DMS153 (cell line): Measurements from ENCODE around the gene ZNF804A.

Experiments
- DNase-seq: peaks from one replicate; lab custom pipeline; 2025; lab: John Stamatoyannopoulos, UW

Gene ZNF804A

DNA sequence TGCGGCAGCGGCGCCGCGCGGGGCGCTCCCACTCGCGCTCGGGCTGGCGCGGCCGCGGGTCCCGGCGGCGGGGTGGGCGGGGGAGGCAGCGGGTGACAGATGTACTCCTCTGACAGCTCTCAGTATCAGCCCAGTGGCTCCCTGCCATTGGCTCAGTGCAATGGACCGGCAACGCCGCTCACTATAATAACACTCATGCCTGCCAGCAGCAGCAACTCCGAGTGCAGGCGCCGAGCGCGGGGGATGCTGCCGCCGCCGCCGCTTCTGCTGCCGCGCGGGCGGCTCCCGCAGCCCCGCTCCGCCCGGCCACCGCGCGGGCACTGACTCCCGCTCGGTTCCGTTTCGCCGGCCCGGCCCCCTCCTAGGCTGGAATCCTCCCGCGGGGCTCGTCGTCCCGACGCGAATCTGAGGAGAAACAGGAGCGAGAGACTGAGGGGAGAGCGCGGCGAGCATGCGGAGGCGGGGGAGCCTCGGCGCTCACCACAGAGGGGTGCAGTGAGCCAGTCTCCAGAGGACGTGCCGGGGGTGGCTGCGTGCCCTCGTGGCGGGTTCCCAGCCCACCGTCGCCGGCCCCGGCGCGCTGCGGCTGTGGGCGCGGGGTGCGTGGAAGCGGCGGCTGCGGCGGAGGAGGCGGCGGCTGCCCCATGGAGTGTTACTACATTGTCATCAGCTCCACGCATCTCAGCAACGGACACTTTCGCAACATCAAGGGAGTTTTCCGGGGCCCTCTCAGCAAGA is at the start of gene ZNF804A:
TSS of gene ZNF804A (plus strand) at position 214 of the 738 bp plus-strand sequence. CDS start at position 645, 431 bp downstream.
- peak; percentile 58 for DNase-seq

DNA sequence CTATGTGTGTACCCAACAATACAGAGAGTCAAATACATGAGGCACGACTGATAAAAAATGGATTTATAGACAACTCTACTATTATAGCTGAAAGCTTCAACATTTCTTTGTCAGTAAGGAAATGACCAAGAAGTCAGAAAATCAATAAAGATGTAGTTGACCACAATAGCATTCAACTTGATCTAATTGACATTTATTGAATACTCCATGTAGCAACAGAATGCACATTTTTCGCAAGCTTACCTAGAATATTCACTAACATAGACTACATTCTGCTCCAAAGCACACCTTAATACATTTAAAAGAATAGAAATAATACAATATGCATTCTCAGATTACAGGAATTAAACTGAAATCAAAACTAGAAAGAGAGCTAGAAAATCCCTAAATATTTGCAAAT is 49.2 kb upstream of the ZNF804A start:
- no peak for DNase-seq

DNA sequence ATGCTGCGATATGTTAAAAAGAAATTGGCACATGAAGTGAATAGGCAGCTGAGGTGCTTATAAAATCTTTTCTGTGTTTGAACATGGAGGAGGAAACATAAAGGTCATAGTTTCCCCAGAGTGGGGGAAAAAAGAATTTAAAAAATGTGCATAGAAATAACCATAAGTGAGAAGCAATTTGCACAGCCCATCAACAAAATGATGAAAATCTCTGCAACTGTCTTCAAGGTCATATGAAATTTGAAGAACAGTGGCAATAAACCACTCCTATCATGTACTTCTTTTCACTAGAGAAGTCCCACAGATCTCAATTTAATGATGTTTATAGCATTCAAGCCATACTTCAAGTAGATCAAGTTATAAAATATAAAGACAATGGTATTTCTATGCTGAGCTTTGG is 46.7 kb upstream of the ZNF804A start:
- DNase-seq: no peak

DNA sequence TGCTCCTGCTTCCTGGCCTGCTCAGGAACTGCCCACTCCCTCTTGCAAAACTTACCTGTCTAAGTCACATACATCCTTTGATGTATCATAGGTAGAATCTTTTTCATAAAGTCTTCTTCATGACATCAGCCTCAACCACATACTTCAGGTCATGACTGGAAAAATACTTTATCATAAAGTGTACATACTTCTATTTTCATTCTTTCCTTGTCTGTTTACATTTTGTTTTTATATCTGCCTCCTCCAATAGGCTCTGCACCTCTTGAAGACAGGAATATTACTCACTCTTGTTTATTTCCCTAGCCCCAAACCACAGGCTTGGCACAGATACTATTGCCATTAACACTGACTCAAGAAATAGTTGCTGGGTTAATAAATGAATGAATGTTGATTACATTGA is 43.6 kb upstream of the ZNF804A start:
- DNase-seq: no peak

DNA sequence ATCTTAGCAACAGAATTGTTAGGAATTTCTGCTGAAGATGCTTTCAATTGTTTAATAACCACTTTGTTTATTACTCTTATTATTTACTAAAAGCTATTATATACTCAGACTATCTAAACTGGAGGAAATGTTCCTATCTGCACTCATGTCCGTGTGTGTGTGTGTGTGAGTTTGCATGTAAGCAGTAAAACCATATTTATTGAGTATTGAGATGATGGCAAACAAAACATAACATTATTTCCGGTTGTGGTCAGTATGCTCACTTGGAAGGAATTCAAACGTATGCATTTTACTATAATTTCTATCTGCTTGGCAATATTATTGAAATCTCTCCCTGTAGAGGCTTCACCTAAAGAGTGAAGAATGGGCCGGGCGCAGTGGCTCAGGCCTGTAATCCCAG is 43.0 kb upstream of the ZNF804A start:
- no peak for DNase-seq

DNA sequence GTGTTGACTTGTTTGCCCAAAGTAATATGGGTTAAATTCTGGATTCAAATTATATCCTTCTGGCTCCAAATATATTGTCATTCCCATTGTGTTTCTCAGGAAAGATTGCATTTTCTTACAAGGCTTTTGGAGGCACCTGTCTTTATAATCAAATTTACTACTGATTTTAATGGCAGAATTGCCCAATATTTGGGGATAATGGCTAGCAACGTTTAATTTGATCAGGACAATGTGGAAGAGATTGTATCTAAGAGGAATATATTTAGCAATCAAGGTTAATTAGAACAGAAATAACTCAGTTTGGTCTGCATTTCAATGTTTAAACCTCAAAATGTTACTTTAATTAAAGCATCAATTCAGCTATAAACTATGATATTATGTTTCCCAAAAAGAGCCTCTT is 41.7 kb upstream of the ZNF804A start:
- DNase-seq: no peak

DNA sequence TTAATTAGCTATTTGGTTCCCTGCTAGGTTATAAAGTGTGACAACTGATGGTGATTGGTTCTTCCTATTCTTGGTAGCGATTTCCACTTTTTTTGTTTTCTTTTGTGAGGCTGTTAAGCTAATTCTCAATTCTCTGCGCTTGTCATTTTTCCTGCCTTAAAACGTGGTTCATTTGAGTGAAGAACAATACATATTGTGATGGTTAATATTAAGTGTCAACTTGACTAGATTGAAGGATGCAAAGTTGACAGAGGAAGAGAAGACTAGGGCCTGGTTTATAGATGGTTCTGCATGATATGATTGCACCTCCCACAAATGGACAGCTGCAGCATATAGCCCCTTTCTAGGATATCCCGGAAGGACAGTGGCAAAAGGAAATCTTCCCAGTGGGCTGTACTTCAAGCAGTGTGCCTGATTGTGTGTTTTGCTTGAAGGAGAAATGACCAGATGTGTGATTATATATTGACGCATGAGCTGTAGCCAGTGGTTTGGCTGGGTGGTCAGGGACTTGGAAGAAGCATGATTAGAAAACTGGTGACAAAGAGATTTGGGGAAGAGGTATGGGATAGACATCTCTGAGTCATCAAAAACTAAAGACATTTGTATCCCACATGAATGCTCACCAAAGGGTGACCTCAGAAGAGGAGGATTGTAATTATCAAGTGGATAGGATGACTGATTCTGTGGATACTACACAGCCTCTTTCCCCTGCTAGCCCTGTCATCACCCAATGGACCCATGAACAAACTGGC is 39.4 kb upstream of the ZNF804A start:
- no peak for DNase-seq

DNA sequence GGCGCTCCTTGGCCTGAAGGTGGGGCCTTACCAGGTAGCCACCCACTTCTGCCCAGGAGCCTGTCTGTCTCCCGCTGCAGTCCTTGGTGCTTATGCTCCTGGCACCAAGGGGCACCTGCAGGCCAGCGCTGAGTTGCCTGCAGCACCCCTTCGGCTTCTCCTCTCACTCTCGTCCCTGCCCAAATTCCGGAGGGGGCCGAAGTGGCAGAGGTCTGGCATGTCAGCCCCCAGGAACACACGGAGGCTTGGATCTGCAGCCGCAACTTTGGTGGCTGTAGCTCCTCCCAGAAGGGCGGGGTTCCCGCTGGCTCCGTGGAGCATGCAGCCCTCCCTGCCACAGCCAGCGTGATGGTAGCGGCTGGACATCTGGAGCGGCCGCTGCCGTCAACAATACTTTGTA is 37.7 kb upstream of the ZNF804A start:
- no peak for DNase-seq

DNA sequence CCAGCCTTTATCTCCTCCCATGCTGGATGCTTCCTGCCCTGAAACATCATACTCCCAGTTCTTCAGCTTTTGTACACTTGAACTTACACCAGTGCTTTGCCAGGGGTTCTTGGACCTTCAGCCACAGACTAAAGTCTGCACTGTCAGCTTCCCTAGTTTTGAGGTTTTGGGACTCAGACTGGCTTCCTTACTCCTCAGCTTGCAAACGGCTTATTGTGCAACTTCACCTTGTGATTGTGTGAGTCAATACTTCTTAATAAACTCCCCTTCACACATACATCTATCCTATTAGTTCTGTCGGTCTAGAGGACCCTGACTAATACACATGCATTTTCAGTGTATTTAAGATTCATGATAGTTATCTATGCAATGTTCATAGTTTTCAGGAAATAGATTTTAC is 35.8 kb upstream of the ZNF804A start:
- no peak for DNase-seq

DNA sequence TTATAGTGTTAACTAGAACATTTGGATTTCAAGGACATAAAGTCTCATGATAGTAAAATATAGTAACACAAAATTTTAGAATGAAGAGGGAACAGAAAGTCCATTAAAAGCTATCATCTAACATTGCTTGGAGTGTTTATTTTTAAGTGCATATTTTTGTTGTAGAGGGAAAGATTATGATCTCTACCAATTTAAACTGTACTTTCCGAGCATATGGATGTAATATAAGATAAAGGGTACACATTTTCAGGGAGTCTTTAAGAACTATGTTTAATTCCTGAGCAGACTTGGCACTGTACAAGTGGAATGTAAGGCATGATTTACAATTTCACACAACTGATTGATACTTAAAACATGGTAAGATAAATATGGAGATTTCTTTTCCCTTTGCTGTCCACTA is 34.2 kb upstream of the ZNF804A start:
- no peak for DNase-seq

DNA sequence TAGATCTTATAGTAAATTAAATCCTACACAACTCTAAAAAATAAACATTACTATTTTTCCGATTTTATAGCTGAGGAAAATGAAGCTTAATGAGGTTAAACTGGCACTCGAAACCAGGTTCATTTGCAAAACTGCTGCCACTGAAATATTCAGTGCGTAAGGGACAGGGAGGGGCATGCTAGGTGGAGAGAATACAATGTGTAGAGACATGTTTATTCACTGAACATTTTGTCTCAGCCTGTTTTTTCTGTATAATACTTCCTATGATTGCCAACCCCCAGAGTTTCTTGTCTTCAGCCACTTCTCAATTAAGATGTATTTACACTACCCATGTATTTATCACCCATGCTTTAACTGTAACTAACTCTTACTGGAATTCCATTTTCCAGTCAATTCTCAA is 31.6 kb upstream of the ZNF804A start:
- no peak for DNase-seq

DNA sequence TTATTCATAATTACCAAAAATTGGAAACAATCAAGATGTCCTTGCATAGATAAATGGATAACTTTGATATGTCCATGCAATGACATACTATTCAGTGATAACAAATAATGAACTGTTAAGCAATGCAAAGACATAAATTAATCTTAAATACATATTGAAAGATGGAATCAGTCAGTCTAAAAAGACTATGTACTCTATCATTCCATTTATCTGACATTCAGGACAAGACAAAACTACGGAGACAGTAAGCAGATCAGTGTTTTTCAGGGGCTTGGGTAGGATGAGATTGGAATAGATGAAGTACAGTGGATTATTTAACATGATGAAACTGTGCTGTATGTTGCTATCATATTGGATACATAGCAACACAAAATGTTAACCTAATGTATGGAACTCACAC is 21.3 kb upstream of the ZNF804A start:
- DNase-seq: no peak

DNA sequence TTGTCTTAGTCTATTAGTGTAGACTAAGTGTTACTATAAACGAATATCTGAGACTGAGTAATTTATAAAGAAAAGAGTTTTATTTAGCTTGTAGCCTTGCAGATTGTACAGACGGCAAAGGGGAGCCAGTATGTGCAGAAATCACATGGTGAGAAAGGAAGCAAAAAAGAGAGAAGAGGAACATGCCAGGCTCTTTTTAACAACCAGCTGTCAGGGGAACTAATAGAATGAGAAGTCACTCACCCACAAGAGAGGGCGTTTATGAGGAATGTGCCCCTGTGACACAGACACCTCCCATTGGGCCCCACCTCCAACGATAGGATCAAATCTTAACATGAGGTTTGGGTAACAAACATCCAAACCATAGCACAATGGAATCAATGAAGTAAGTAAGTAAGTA is 20.6 kb upstream of the ZNF804A start:
- DNase-seq: no peak

DNA sequence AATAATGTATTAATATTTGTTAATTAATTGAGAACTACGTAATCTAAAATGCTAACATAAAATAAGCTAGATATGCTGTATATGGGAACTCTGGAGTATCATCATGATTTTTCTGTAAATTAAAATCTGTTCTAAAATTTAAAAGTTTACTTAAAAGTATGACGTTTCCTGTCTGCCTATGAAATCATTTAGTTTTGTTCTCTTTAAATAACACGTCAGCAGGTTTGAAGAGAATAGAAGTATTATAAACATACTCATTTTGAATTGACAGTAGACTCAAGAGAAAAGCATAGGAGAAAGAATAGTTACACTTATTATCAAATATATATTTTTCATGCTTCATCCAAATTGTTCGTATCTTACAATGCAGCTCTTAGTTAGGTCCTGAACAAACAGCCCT is 19.1 kb upstream of the ZNF804A start:
- DNase-seq: no peak

DNA sequence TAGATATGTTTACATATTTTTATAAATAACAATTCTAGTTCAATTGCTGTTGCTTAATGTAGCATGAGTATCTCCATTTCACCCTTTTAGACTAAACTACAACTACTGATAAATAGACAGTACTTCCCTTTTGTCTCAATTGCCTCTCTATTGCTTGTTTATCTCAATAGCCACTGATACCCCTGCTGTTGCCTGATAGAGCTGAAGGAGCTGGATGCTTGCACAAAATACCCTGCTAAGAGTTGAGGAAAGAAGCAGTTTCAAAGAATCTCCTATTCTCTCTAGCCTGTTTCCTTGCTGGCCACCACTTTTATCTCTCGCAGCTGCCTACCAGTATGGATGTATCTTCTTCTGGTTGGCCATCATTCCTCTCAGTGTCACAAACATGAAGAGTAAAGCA is 16.9 kb upstream of the ZNF804A start:
- DNase-seq: no peak

DNA sequence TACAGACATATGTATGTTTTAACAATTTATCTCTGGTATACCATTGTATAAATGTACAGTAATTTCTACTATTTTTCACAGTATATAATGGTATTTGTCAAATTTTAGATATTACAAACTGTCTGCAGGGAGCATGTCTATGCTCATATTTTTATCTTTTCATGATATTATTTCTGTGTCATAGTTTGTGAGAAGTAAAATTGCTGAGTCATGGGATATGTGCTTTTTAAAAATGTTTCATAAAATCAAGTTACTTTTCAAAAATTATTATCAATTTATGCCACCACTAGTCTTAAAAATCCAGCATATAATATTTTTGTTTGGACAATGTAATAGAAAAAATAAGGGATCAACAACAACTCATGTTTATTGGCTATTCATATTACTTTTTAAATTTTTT is 9.1 kb upstream of the ZNF804A start:
- DNase-seq: no peak

DNA sequence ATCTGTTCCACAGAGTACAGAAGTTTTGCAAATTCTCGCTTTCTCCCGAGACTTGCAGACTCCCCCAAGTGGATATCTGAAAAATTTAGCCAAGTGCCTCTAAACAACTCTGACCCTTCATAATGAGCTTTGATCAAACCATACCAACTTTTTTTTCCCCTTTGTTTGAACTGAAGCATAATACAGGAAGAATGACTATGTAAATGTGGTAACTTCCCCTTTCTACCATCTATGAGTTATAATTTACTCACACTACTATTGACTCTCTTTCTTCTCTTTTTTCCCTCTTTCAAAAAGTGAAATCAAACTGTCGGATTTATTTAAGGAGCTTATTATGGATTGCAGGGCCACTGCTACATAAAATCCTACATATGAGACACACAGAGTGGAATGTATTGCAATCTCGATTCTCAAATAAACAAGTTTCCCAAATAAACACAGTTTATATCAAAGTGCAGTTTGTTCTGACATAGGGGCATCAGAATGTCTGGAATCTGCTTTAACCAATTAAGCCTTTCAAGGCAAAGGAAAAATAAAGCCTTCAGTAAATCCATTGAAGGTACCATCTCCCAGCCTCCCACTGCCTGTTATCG is 1.4 kb upstream of the ZNF804A start:
- no peak for DNase-seq

DNA sequence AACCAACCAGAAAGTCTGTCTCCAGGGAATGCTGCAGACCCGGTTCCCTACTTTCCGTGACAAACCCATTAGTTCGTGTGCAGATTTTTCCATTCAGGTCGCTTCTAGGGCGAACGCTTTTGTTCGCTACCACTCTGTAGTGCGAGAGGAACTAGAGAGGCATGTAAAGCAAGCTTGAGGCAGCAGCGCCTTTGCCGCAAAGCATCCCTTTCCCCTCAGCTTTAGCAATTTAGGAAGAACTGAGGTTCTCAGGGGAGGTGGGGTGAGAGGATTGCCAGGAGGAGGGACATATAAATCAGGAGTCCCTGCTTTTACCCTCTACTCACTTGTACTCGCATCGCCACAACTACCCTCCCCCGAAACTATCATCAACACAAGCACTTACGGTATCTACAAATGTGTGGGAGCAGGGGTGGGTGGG is 748 bp upstream of the ZNF804A start:
- DNase-seq: peak; percentile 32

DNA sequence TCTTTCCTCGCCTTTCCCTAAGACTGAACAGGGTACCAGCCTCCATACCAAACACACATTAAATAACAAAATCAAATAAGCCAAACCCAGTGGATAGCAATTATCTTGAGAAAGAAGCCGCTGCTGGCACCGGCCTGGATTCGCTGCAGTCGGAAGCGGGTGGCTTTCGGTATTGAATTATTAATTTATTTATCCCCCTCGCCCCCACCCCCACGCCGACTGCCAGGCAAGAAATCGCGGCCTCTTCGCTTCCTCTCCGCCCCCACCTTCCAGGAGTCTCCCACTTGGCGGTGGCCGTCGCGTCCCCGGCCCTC is 370 bp upstream of the ZNF804A start:
- no peak for DNase-seq

DNA sequence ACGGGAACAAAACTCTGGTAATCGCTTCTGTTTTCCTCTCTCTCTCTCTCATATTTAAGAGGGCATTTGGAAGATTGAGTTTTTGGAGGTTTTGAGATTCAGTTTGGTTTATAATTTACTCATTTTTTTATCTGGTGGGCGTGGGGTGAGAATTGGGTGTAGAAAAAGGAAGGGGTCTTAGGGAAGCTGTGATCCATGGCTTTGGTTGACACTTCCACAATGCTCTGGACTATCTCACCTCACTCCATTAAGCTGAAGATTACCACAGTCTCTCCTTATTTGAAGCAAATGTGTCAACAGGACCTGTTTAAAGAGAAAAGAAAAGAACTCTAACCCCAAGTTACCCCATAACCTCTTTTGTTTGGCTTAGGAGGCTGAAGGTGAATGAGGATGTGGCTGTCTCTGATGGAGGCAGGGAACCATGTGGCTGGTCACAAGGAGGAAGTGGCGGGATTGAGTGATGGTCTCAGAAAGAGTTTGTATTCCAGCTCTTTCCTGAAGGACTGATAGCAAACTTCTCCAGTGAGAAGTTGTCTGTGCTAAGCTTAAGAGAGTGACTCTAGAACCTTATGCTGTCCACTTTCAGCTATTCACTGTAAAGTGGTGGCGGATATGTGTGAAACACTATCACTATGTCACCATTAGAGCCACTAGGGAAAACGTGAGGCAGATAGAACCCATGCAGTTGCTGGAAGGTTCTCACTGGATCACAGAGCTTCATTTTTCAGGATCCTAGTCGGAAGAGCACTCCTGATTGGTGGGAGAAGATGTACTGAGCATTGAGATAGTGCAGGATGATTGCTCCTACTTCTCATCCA is 934 bp downstream of the ZNF804A start:
- no peak for DNase-seq

DNA sequence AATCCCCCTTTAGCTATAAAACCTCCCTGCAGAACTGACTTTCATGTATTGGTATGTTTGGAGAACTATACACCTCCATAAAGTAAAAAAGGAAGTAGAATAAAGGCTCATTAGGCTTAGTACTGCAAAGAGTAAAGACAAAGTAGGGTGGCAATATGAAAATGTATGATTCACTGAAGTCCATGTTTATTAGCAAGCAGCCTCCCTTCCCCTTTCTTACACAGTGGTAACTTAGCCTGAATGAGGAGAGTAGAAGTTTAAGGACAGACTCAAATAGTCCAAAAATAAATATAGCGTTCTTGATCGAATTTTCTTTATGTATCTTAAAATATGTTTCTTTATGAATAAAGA is 1.5 kb downstream of the ZNF804A start:
- DNase-seq: no peak

DNA sequence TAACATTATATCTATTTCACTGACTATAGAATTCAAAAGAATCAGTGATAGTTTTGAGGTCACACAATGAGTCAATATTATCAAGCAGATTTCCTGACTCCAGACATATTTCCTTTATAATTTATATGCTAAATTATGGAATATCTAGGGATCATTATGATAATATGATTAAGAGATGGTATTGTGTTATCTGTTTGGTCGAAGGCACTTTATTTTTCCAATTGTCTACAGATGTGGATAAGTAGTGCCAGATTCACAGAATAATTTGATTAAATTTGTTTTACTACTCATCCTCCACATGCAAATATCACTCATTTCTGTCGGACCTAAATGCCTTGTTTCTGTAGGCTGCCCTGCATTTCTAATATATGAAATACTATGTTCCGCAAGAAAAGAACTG is 4.4 kb downstream of the ZNF804A start:
- DNase-seq: no peak

DNA sequence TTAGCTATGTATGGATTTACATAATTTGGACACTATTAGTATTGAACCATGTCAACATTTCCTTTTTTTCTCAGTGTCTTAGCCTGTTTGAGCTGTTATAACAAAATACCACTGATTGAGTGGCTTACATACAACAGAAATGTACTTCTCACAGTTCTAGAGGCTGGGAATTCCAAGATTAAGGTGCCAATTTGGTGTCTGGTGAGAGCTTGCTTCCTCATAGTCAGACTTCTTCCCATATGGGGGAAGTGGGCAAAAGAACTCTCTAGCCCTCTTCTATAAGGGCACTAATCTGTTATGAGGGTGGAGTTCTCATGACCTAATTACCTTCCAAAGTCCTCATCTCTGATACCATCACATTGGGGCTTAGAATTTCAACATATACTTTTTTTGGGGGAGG is 12.6 kb downstream of the ZNF804A start:
- no peak for DNase-seq
